Breast epithelium (tissue), 4 donors: ENCODE data around the gene CCDC178. TPM values are rescaled to one million over a fixed set of nuclear protein-coding genes. Genes with fewer than 3 reads are reported as not detected.

Source experiments
- DNase-seq, 2 donors: peaks; one replicate each; pipeline ENCODE4 v3.0.0-alpha.2; 2019; ENCODE audit warnings: low spot score in 2 of 2
- H3K27ac ChIP-seq, 2 donors: fragments of 200-600 bp; sonication (generic) in 1 of 2; one replicate each; pipeline ENCODE4 v1.5.1; 2016 to 2019; ENCODE audit warnings: mild to moderate bottlenecking in 1 of 2
- H3K27me3 ChIP-seq, 2 donors: fragments of 200-600 bp; sonication (generic) in 1 of 2; one replicate each; pipeline versions ENCODE4 v1.5.1 to v1.6.0; 2017 to 2019; ENCODE audit warnings: control low read depth in 1 of 2, mild to moderate bottlenecking in 1 of 2
- H3K36me3 ChIP-seq: fragments of 200-600 bp; one replicate; pipeline ENCODE4 v1.5.1; 2019
- H3K4me1 ChIP-seq, 2 donors: fragments of 200-600 bp; sonication (generic); one replicate each; pipeline ENCODE4 v1.5.1; 2016 to 2019; ENCODE audit warnings: control low read depth in 1 of 2
- H3K4me3 ChIP-seq, 3 donors: fragments of 200-600 bp; sonication (generic); 1 replicate in 2 of 3; 2 replicates in 1 of 3; pipeline ENCODE4 v1.5.1; 2016 to 2019; ENCODE audit warnings: mild to moderate bottlenecking in 3 of 3, moderate library complexity in 2 of 3
- H3K9me3 ChIP-seq, 2 donors: fragments of 200-600 bp; sonication (generic) in 1 of 2; one replicate each; pipeline ENCODE4 v1.5.1; 2016 to 2019; ENCODE audit warnings: control low read depth in 1 of 2
- POLR2A ChIP-seq: fragments of 450-650 bp; IDR thresholded peaks from one replicate; pipeline ENCODE4 v1.6.1; 2016; ENCODE audit warnings: antibody characterized with exemption, mild to moderate bottlenecking, moderate library complexity
- POLR2AphosphoS5 ChIP-seq, 3 donors: sonication (generic); formaldehyde crosslinking; IDR thresholded peaks; one replicate each; pipeline ENCODE4 v1.6.1; 2017; ENCODE audit warnings: antibody characterized with exemption in 3 of 3
- intact Hi-C: fragments of 100-400 bp; cut with DNase I; formaldehyde crosslinking; loops from one replicate; pipeline ENCODE4 v1.15.1; 2023; ENCODE audit warnings: low total_unique reads
- total RNA-seq, 3 donors: library from RNA; depleted of rRNA; stranded (reverse); fragments of >200 nt; gene quantifications; one replicate each; pipeline ENCODE4 v1.1.0, GENCODE V29; 2016
- TF ChIP-seq, protein P1 (sequence below), 3 donors: fragments of 450-650 bp; IDR thresholded peaks; one replicate each; pipeline ENCODE4 v1.5.1; 2016 to 2017; ENCODE audit warnings: antibody characterized with exemption in 3 of 3, mild to moderate bottlenecking in 3 of 3, moderate library complexity in 3 of 3

The CCDC178 gene
- total RNA-seq, 3 donors from 2014 or later, result 1.6 to 4.6 (median 3.5) TPM

DNA sequence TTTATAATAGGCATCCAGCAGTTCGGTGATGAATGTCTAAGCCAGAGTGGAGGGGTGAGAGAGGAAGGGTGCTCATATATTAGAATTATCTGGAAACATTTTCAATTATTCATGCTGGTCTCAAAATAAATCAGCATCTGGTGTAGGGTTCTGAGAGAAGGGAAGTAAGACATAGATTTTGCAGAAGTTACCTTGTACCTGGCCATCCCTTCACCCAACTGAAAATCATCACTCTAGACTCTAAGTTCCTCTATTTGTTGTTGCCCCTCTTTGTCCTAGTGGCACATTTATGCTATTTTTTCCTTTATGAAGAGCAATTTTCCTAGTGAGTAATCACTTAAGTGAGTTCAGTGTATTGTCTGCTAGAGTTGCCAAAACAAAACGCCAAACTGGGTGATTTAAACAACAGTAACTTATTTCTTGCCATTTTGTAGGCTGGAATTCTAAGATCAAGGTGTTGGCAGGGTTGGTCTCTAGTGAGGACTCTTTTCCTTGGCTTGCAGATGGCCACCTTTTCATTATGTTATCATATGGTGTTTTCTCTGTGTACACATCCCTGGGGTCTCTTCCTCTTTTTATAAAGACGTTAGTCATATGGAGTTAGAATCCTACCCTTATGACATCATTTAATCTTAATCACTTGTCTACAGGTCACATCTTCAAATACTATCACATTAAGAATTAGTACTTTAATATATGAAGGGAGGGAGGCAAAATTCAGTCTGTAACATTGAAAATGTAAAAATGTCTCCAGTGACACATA is 537.8 kb downstream of the CCDC178 start:
- intact Hi-C loops, result no loop called here
- TF ChIP-seq, protein P1, sequence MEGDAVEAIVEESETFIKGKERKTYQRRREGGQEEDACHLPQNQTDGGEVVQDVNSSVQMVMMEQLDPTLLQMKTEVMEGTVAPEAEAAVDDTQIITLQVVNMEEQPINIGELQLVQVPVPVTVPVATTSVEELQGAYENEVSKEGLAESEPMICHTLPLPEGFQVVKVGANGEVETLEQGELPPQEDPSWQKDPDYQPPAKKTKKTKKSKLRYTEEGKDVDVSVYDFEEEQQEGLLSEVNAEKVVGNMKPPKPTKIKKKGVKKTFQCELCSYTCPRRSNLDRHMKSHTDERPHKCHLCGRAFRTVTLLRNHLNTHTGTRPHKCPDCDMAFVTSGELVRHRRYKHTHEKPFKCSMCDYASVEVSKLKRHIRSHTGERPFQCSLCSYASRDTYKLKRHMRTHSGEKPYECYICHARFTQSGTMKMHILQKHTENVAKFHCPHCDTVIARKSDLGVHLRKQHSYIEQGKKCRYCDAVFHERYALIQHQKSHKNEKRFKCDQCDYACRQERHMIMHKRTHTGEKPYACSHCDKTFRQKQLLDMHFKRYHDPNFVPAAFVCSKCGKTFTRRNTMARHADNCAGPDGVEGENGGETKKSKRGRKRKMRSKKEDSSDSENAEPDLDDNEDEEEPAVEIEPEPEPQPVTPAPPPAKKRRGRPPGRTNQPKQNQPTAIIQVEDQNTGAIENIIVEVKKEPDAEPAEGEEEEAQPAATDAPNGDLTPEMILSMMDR (IDR thresholded peaks at IDR 0.05), result no peak
- TF ChIP-seq POLR2A (no peak), POLR2AphosphoS5 (IDR thresholded peaks at IDR 0.05) (no peak)

DNA sequence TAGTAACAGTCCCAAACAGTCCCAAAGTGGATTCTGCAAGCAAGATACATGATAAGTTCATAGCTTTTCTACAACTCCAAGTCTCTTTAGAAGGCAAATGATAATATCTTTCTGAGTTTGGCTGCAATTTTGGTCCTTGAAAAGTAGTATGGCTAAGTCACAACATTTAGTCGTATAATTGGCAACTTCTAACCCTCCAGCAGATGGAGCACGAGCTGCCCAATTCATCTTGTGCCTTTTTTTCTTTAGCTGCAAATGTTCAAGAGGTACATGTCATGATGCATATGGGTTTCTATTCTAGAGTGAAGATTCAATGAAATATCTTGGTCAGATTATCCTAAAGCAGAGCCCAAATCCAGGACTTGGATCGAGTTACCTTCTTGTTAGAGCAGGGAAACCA is 540.7 kb downstream of the CCDC178 start:
- no peak overlapping the region for H3K4me3 ChIP-seq
- H3K36me3 ChIP-seq, result no peaks in the 10 kb centered on the region
- no peak for TF ChIP-seq POLR2A
- TF ChIP-seq, protein P1 (IDR thresholded peaks at IDR 0.05), result no peak
- no peak for TF ChIP-seq POLR2AphosphoS5 (IDR thresholded peaks at IDR 0.05)
- H3K27ac ChIP-seq, result no peak overlapping the region
- intact Hi-C loops, result no loop called here
- DNase-seq, result no peak
- peaks cover 5 to 10% of the 10 kb centered on the region in 2 donors for H3K9me3 ChIP-seq
- H3K4me1 ChIP-seq, result no peaks in the 10 kb centered on the region
- H3K27me3 ChIP-seq, result no peaks in the 10 kb centered on the region

More for the DNA sequence above, 537.8 kb downstream of the CCDC178 start:
- no peak overlapping the region for H3K4me3 ChIP-seq
- no peaks in the 10 kb centered on the region for H3K36me3 ChIP-seq
- no peaks in the 10 kb centered on the region for H3K27me3 ChIP-seq
- H3K4me1 ChIP-seq, result no peaks in the 10 kb centered on the region
- no peak for DNase-seq
- no peak overlapping the region for H3K27ac ChIP-seq
- H3K9me3 ChIP-seq, result peaks cover 0 to 1% of the 10 kb centered on the region in 2 donors

DNA sequence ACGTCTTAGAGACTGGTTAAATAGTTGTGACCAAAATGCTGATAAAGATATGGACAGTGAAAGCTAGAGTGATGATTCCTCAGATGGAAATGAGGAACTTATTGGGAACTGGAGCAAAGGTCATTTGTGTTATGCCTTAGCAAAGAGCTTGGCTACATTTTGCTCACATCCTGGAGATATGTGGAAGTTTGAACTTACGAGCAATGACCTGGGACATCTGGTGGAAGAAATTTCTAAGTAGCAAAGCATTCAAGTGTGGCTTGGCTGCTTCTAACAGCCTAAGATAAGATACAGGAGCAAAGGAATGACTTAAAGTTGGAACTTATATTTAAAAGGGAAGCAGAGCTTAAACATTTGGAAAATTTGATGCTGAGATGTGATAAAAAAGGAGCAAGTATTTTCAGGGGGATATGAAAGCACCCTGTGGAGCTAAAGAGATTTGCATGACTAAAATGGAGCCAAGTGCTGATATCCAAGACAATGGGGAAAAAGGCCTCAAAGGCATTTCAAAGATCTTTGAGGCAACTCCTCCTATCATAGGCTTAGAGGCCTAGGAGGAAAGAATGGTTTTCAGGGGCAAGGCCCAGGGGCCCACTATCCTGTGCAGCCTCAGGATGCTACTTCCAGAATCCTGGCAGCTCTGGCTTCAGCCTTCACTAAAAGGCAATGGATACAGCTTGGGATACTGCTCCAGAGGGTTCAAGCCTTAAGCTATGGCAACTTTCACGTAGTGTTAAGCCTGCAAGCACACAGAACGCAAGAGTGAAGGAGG is 543.6 kb downstream of the CCDC178 start:
- intact Hi-C loops, result no loop called here
- no peaks in the 10 kb centered on the region for H3K27me3 ChIP-seq
- no peaks in the 10 kb centered on the region for H3K36me3 ChIP-seq
- no peak overlapping the region for H3K27ac ChIP-seq
- DNase-seq, result no peak
- TF ChIP-seq, protein P1 (IDR thresholded peaks at IDR 0.05), result no peak
- TF ChIP-seq POLR2A (no peak), POLR2AphosphoS5 (IDR thresholded peaks at IDR 0.05) (no peak)
- no peak overlapping the region for H3K4me3 ChIP-seq
- H3K9me3 ChIP-seq, result peaks cover 5 to 10% of the 10 kb centered on the region in 2 donors
- no peaks in the 10 kb centered on the region for H3K4me1 ChIP-seq

DNA sequence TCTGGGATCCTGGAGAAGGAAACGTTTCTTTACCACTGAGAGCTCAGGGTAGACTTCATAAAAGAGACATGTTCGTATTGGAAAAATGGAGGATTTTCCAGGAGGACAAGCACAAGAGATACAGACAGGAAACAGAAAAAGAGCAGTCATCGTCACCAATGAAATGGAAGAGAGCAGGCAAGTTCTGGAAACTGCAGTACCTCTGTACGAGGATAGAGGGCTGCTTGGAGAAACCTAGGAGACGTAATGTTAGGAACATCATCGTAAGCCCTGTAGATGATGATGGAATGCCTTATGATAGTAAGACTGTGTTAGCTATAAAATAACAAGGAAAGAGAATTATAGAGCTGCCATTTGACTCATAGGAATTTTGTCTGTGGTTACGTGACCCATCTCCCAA is 546.6 kb downstream of the CCDC178 start:
- TF ChIP-seq POLR2A, result no peak
- no peak for TF ChIP-seq POLR2AphosphoS5 (IDR thresholded peaks at IDR 0.05)
- TF ChIP-seq, protein P1 (IDR thresholded peaks at IDR 0.05), result no peak
- peaks cover 5 to 10% of the 10 kb centered on the region in 2 donors for H3K9me3 ChIP-seq

DNA sequence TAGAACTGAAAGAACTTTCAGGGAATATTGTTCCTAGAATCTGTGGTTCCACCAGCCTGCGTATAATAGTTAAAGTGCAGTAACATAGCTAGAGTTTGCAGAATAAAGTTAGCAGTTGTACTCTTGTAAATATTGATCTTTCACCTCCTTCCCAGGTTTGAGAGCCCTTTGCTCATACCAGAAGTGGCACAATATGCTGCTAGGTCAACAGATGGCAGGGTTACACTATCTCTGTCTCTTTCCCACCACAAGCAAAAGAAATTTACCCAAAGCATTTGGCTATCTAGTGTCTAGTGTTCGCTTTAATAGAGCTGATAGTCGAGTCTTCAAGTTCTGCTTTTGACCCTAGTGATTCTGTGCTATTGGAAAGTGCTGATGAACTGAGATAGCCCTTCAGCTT is 548.7 kb downstream of the CCDC178 start:
- no peak for TF ChIP-seq POLR2AphosphoS5 (IDR thresholded peaks at IDR 0.05)
- TF ChIP-seq, protein P1 (IDR thresholded peaks at IDR 0.05), result no peak
- TF ChIP-seq POLR2A, result no peak
- Histone ChIP-seq H3K9me3 (no peaks in the 10 kb centered on the region), H3K4me3 (no peak overlapping the region), H3K36me3 (no peaks in the 10 kb centered on the region), H3K4me1 (no peaks in the 10 kb centered on the region), H3K27me3 (no peaks in the 10 kb centered on the region), H3K27ac (no peak overlapping the region)
- intact Hi-C loops, result no loop called here
- no peak for DNase-seq

More for the DNA sequence above, 546.6 kb downstream of the CCDC178 start:
- H3K4me1 ChIP-seq, result no peaks in the 10 kb centered on the region
- DNase-seq, result no peak
- no peaks in the 10 kb centered on the region for H3K36me3 ChIP-seq
- H3K27me3 ChIP-seq, result no peaks in the 10 kb centered on the region
- intact Hi-C loops, result no loop called here
- H3K27ac ChIP-seq, result no peak overlapping the region
- H3K4me3 ChIP-seq, result no peak overlapping the region
